ENCODE data around the gene TOP1.

- TF ChIP-seq, protein P1, sequence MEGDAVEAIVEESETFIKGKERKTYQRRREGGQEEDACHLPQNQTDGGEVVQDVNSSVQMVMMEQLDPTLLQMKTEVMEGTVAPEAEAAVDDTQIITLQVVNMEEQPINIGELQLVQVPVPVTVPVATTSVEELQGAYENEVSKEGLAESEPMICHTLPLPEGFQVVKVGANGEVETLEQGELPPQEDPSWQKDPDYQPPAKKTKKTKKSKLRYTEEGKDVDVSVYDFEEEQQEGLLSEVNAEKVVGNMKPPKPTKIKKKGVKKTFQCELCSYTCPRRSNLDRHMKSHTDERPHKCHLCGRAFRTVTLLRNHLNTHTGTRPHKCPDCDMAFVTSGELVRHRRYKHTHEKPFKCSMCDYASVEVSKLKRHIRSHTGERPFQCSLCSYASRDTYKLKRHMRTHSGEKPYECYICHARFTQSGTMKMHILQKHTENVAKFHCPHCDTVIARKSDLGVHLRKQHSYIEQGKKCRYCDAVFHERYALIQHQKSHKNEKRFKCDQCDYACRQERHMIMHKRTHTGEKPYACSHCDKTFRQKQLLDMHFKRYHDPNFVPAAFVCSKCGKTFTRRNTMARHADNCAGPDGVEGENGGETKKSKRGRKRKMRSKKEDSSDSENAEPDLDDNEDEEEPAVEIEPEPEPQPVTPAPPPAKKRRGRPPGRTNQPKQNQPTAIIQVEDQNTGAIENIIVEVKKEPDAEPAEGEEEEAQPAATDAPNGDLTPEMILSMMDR (IDR thresholded peaks at IDR 0.05) = no peak
- no peak for TF ChIP-seq EP300 (IDR thresholded peaks at IDR 0.05)
Observed at GRCh38 chr20:41052742-41053419, 24.3 kb downstream of the TOP1 start.

Data from stomach (tissue), 4 donors.